ENCODE data around the gene SPDYE4. TPM values are rescaled to one million over a fixed set of nuclear protein-coding genes. Genes with fewer than 3 reads are reported as not detected.

Gene SPDYE4
- total and polyA plus RNA-seq, 2 experiments from 2014 or later: not detected

DNA sequence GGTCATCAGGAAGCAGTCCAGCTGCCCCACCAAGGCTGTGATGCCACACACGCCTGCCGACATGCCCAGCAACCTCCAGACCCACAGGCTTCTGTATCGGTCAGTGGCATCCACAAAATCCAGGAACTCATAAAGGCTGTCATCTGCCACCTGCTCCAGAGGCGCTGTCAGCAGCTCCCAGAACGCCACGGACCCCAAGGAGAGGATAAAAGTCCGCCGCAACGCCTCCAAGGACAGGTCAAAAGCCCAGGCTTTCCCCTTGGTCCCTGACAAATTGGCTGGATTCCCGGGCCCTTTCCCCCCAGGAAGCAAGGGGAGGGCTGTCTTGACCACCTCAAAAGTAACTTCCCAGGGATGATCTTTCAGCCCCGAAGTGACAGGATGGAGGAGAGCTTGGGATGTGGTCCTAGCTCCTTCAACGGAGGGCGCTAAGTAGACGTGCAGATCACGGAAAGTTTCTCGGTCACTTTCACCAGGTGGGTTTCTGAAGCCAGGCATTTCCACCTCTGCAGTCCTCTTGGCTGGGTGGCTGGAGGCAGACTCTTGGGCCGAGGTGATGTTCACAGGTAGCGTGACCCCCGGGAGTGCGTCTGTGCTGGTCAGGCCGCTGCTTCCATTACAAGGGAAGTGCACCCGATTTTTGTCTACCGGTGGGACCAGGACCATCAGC lies 40.0 kb upstream of the SPDYE4 start:
- no peaks in the 10 kb centered on the region for H3K27me3 ChIP-seq (ENCODE audit: insufficient read depth)
- H3K79me2 ChIP-seq (replicated peaks; ENCODE audit: insufficient read depth): no peaks in the 10 kb centered on the region
- H3K27ac Mint-ChIP-seq: no peak overlapping the region
- peak overlapping the region; percentile 77 for H3K4me3 ChIP-seq
- no peaks in the 10 kb centered on the region for H3K36me3 ChIP-seq (ENCODE audit: insufficient read depth)
- H3K9me2 ChIP-seq (ENCODE audit: insufficient read depth): no peaks in the 10 kb centered on the region
- DNase-seq (ENCODE audit: low spot score): peak; percentile 42
- H3K4me1 Mint-ChIP-seq: peaks cover 23% of the 10 kb centered on the region
- H3K36me3 Mint-ChIP-seq (ENCODE audit: low read depth): no peaks in the 10 kb centered on the region
- H3K9me3 Mint-ChIP-seq: no peaks in the 10 kb centered on the region; the same call in 2 of the 3 replicates
- no peak overlapping the region for H3K27ac ChIP-seq (ENCODE audit: low read depth)
- peak overlapping the region; percentile 93 for H3K4me2 ChIP-seq
- peaks cover 21% of the 10 kb centered on the region for H3K27me3 Mint-ChIP-seq (ENCODE audit: insufficient read depth, low read depth, poor library complexity)
- peak overlapping the region; percentile 81 for H3K4me3 Mint-ChIP-seq
- H2AFZ ChIP-seq: peak overlapping the region; percentile 97
- peaks cover 4% of the 10 kb centered on the region for H3F3A ChIP-seq (replicated peaks; ENCODE audit: low read depth)
- no peaks in the 10 kb centered on the region for H4K20me1 ChIP-seq (replicated peaks; ENCODE audit: insufficient read depth)
- no peak for TF ChIP-seq REST (IDR thresholded peaks at IDR 0.05; ENCODE audit: unreplicated experiment)
- peak in 1 of 2 experiments; percentile 31; a peak in 1 of 4 replicates for TF ChIP-seq CTCF (conservative IDR thresholded peaks at IDR 0.05; ENCODE audit: low read depth in 2 of 2)
- peak; percentile 17 for ATAC-seq
- 0 out of 2 replicates have a peak, but pooled peaks cover 4% of the 10 kb centered on the region for H3K4me1 ChIP-seq (ENCODE audit: insufficient read depth)

GRCh38 chr17:8797621-8798175 lies 39.4 kb upstream of the SPDYE4 start:
- no peak overlapping the region for H3K27ac Mint-ChIP-seq

More at GRCh38 chr17:8797621-8798175, 39.4 kb upstream of the SPDYE4 start:
- no peaks in the 10 kb centered on the region for H3K36me3 Mint-ChIP-seq (ENCODE audit: low read depth)
- Histone ChIP-seq H3K79me2 (replicated peaks; ENCODE audit: insufficient read depth) (no peaks in the 10 kb centered on the region), H3K9me2 (ENCODE audit: insufficient read depth) (no peaks in the 10 kb centered on the region), H3K36me3 (ENCODE audit: insufficient read depth) (no peaks in the 10 kb centered on the region), H4K20me1 (replicated peaks; ENCODE audit: insufficient read depth) (no peaks in the 10 kb centered on the region), H3F3A (replicated peaks; ENCODE audit: low read depth) (peaks cover 4% of the 10 kb centered on the region), H3K27ac (ENCODE audit: low read depth) (no peak overlapping the region), H3K4me3 (no peak overlapping the region), H3K27me3 (ENCODE audit: insufficient read depth) (no peaks in the 10 kb centered on the region), H3K4me2 (no peak overlapping the region; the same call in 1 of the 2 replicates), H2AFZ (no peak overlapping the region), H3K4me1 (ENCODE audit: insufficient read depth) (0 out of 2 replicates have a peak, but pooled peaks cover 4% of the 10 kb centered on the region)
- TF ChIP-seq EZH2phosphoT487 (IDR thresholded peaks at IDR 0.05; ENCODE audit: unreplicated experiment) (no peak), ETS1 (IDR thresholded peaks at IDR 0.05) (no peak), STAT1 (IDR thresholded peaks at IDR 0.05; ENCODE audit: unreplicated experiment) (no peak), JUNB (IDR thresholded peaks at IDR 0.05; ENCODE audit: unreplicated experiment) (no peak)
- peaks cover 19% of the 10 kb centered on the region for H3K4me1 Mint-ChIP-seq
- peaks cover 2% of the 10 kb centered on the region; the same call in 2 of the 3 replicates for H3K9me3 Mint-ChIP-seq
- no peak for ATAC-seq
- H3K27me3 Mint-ChIP-seq (ENCODE audit: insufficient read depth, low read depth, poor library complexity): peaks cover 19% of the 10 kb centered on the region
- no peak for DNase-seq (ENCODE audit: low spot score)
- H3K4me3 Mint-ChIP-seq: peak overlapping the region; percentile 81; the same call in 2 of the 3 replicates
